HG02588 (cell line): ENCODE results near the gene CACNA2D2.

ENCODE experiments used
- ATAC-seq: cut with Tn5 transposase; IDR thresholded peaks from one replicate; pipeline ENCODE4 v1.9.1; 2021; ENCODE audit warnings: mild to moderate bottlenecking, moderate library complexity; ENCODE audit not compliant: unreplicated experiment

The CACNA2D2 gene

DNA sequence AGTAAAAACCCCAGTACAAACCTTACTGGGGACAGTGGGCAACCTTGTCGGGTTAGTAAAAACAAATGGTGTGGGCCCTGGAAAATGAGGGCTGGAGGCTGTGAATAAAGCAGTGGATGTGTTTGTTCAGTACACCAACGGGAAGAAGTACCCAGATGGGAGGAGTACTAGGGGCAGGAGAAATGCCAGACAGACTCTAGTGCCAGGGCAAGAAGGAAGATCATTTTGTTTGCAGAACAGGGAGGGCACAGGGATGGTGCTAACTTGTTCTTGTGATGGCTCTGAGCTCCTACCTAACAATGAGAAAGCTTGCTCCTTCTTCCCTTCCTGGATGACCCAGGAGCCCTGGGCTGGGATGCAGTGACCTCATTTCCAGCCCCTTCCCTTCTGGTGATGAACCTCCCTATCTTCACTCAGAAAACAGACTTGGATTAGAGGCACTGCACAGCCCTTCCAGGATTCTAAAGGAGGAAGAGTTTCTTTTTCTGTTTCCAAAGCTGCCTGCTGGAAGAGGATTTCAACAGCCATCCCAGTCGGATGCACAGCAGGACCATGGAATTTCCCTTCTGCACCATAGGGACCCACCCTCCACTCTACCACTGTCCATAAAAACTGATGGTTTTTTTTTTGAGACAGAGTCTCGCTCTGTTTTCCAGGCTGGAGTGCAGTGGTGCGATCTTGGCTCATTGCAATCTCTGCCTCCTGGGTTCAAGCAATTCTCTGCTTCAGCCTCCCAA is 168.9 kb downstream of the CACNA2D2 start:
- ATAC-seq, result no peak

GRCh38 chr3:50333744-50334328 is 169.6 kb downstream of the CACNA2D2 start:
- no peak for ATAC-seq

DNA sequence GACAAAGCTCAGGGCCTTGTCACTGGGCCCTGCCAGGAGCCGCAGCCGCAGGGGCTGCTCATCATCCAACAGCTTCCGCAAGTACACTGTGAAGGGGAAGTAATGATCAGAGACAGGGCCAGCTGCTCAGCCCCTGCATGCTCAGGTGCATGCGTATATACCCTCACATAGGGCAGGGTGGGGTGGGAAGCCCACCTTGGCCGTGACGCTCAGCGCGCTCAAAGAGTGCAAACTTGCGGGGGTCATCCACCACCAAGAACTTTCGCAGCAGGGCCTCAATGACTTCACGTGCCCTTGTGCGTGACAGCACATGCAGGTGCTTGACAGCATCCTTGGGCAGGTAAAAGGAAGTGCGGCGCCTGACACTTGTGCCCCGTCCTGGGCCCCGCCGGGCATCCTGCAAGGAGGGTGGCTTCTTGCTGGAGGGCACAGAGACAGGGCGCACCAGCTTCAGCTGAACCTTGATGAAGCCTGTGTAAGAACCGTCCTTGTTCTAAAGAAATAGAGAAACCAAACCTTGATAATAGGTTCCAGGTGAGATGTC is 172.0 kb downstream of the CACNA2D2 start:
- ATAC-seq, result no peak

- ATAC-seq, result no peak
Measured at GRCh38 chr3:50330330-50330729, 173.1 kb downstream of the CACNA2D2 start.

- peak; percentile 79 for ATAC-seq
Measured at GRCh38 chr3:50327943-50328691, 175.3 kb downstream of the CACNA2D2 start, which contains the start of gene TUSC2. Gene TUSC2 (minus strand): TSS chr3:50328223. CDS start chr3:50328099, 124 bp downstream.

DNA sequence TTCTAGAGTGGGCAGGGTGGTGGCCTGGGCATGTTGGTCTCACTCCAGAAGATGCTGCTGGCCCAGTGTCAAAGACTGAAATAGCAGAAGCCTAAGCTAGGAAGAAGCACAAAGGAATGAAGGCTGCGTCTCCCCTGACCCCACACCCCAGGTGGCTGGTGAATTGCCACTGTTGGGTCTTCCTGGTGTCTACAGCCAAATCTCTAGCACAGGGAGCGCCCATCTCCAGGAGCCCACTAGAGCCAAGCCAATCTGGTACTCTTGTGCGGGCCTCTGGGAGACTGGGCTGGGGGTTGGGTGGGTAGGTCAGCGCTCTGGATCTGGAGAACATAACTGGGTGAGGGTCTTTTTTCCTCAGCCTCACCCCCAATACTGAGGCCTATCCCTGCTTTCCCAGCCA is 176.3 kb downstream of the CACNA2D2 start:
- no peak for ATAC-seq

DNA sequence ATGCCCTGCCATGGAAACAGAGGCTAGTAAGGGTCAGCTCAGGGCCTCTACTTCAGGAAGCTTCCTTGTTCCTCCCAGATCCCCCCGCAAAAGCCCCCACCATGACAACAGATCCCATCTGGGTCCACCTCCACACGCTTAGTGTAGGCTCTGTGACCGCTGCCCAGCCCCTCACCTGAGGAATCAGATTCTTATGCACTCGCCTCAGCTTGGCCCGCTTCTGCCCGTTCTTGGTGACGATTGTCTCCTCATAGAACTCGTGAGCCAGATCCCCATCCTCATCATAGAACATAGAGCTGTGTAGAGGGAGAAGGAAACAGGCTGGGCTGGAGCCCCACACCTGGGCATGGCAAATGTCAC is 177.3 kb downstream of the CACNA2D2 start:
- ATAC-seq, result no peak

- ATAC-seq, result no peak
Measured at GRCh38 chr3:50325497-50326181, 177.8 kb downstream of the CACNA2D2 start.

DNA sequence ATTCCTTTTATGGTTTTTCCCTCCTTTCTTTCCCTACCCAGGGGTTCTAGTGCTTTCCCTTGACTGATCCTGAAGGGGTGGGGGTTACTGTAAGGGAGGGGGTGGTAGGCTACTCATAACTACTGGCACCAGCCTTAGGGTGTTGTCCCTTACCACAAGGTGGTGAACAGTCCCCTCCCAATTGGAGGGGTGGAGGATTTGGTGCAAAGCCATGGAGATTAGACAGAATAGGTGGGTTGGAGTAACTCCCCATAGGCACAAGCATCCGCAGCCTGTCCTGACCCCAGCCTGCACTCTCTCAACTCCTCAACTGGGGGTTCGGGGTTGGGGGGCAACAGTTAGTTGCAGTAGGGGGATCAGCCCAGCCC is 178.3 kb downstream of the CACNA2D2 start:
- no peak for ATAC-seq

- no peak for ATAC-seq
Measured at GRCh38 chr3:50324351-50325112, 178.9 kb downstream of the CACNA2D2 start.

DNA sequence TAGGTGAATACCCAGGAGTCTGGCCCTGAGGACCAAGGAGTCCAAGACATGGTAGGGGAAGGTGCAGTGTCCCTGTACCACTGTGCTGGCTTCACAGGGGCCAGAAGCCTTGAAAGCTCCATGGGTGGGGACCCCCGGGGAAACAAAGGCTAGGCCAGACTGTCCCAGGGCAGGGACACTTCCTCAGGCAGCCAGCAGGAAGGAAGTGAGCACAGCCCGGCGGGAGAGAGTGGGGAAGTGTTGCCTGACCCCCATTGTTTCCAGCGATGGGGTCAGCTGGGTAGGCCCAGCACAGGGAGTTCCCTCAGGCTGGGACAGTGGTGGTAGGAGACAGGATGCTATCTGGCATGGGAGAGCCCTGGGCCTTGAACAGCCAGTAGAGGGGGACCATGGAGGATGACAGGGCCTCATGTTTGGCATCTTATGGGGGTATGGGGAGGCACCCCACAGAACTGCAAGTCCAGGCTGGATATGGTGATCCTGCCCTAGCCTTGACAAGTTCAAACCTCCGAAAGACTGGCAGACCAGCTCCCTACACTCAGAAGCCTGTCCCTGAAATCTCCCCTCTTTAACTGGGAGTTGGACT is 179.7 kb downstream of the CACNA2D2 start:
- no peak for ATAC-seq

- ATAC-seq, result no peak
Measured at GRCh38 chr3:50323092-50323600, 180.3 kb downstream of the CACNA2D2 start.

DNA sequence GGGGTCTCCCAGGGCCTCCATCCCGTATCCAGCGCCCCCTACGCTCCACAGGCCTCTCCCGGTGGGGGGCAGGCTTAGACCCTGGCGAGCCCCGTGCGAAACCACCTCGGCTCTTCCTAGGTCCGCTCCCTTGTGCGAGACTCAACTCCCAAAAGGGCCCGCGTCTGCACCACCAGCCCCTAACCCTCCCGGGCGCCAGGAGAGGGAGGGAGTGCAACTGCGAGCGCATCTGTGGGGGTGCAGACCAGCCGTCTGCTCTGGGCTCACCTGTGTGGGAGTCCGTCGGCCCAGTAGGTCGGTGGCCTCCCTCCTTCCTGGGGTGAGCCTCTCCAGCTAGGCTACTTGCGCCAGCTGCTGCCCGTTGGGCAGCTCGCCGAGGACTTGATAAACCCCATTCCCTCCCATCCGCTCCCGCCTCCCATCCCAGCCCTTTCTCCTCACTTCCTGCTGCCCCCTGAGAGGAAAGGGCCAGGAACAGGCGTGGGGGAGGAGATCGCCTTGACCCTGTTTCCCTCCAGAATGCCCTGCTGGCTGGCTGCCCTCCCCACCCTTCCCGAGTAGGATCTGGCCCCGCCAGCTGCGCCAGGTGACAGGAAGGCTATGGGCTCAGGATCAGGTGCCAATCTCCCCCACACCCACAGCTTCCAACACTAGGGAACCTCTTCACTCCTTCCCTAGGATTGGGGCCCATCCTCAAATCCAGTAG is 180.9 kb downstream of the CACNA2D2 start, which contains the start of gene HYAL2:
Gene HYAL2 (minus strand): TSS at position 360 of the 706 bp plus-strand sequence. CDS start 2,256 bp downstream, outside the sequence.
- ATAC-seq, result no peak

- ATAC-seq, result no peak
Measured at GRCh38 chr3:50322115-50322385, 181.4 kb downstream of the CACNA2D2 start.

DNA sequence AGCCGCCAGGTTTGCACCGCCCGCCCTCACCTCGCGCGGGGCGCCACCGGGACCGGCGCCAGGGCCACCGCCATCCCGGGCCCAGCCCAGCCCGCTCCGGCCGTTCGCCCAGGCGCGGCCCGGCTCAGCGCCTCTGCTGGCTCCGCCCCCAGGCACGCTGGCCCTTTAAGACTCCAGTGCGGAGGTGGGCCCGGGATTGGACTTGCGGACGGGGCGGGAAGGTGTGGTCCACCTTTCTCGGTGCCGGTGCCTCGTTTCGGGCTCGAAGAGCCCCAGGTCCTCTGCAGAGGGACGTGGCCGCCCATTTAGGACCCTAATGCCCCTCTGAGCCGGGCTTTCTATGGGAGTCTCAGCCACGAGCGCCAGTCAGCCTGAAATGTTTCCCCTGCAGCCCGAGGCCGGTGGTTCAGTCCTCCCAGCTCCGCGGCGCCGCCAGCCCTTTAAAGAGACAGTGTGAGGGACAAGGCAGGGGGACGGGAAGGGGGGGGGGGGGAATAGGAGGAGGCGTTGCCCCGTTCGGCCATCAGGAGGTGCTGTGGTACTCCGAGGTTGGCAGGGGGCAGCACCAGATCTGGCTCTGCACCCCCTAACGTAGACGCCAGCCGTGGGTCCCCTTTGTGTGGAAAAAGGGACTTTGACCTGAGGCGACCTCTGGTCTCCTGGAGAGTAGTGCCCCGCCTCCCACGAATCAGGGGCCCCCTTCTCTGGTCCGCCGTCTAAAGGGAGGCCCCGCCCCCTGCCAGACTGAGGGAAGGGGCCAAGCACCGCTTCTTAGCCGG is 181.9 kb downstream of the CACNA2D2 start:
- peak; percentile 65 for ATAC-seq

- ATAC-seq, result peak; percentile 52
Measured at GRCh38 chr3:50320853-50321335, 182.5 kb downstream of the CACNA2D2 start.

DNA sequence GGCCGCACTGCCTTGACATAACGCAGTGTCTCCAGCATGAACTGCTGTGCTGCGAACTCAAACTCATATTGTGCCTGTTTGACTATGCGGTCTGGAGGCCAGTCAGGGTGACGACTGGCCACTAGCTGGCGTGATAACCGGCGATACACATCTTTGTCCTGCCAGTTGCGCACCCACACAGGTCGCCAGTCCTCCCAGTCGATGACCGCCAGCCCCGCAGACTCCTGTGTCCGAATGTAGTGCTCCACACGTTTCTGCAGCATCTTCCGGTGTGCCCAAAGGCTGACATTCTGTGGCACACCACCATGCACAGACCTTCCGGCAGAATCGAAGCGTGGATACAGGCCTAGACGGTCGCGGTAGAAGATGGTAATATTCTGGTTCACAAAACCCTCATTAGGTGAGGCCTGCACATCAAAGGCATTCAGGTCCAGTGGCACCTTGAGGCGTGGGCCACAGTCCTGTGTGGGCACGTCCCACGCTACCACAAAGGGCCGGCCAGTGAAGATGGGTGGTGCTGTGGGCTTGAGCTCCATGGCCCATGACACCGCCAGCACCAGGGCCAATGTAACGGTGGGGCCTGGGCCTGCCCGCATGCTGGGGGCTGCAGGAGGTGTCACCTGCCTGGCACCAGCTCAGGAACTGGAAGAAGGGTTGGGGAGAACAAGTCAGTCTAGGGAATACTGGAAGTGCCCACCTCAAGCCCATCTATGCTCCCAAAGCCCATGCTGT is 183.4 kb downstream of the CACNA2D2 start:
- no peak for ATAC-seq
